HG03354 (cell line): ENCODE measurements around the gene IGF2R.
"Not testable (repeated sequence)": the region's sequence is repeated elsewhere in the genome, so short reads cannot be mapped to it uniquely, and the experiment has no call there.

Experiments used
- ATAC-seq: cut with Tn5 transposase; IDR thresholded peaks from one replicate; pipeline ENCODE4 v1.9.1; 2021; ENCODE audit warnings: mild to moderate bottlenecking; ENCODE audit not compliant: unreplicated experiment, poor library complexity, severe bottlenecking

IGF2R gene

DNA sequence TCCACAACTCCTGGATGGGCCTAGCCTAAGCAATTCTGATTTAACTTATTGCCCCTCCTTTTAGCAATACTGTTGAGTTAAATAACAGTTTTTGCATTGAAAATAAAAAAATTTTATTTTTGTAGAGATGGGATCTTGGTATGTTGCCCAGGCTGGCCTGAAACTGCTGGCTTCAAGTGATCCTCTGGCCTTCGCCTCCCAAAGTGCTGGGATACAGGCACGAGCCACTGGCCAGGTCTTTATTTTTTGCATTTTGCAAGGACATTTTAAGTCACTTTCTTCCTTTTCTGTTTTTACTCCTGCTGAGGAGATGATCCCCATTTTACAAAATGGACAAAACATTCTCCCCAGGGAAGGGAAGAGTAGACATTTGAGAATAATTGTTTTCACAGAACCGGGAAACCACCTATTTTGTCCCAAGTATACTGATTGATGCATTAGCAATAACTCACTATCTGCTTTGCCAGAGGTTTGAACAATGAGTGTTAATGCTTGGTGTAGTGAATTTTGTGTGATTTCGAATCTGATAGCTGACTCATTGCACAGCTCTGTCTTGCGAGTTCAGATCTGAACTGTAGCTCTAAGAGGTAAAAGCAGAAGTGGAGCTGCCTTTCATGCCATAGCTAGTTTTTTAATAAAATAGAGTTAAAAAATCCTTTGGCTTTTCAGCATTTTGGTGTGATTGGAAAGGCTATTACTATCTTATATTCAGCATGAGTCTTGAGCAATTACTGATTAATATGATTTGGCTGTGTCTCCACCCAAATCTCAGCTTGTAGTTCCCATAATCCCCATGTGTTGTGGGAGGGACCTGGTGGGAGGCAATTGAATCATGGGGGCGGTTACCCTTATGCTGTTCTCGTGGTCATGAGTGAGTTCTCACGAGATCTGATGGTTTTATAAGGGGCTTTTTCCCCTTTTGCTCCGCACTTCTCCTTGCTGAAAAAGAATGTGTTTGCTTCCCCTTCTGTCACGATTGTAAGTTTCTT is 20.9 kb downstream of the IGF2R start:
- ATAC-seq: peak; percentile 89

DNA sequence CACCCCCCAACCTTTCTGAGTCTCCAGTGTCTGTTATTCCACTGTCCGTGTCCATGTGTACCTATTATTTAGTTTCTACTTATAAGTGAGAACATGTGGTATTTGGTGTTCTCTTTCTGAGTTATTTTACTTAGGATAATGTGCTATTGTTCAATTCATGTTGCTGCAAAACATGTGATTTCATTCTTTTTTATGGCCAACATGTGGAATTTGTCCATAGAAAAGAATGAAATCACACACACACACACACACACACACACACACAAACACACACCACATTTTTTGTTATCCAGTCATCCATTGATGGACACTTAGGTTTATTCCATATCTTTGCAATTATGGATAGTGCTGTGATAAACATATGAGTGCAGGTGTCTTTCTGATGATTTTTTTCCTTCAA is 23.5 kb downstream of the IGF2R start:
- ATAC-seq: no peak

DNA sequence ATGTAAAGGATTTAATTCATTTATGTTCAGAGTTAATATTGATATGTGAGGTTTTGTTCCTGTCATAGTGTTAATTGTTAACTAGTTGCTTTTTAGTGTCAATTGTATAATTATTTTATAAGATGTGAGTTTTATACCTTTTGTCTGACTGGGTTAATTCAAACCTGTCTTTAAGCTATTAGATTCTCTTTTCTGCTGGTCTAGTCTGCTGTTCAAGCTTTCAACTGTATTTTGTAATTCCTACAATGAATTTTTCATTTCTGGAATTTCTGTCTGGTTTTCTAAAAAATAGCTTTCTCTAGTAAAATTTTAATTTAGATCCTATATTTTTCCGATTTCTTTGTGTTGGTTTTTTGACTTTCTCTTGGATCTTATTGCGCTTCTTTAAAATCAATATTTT is 26.5 kb downstream of the IGF2R start:
- no peak for ATAC-seq

- ATAC-seq: no peak
Measured at GRCh38 chr6:159996087-159996622, 27.3 kb downstream of the IGF2R start.

- no peak for ATAC-seq
Measured at GRCh38 chr6:159996626-159997497, 28.0 kb downstream of the IGF2R start.

DNA sequence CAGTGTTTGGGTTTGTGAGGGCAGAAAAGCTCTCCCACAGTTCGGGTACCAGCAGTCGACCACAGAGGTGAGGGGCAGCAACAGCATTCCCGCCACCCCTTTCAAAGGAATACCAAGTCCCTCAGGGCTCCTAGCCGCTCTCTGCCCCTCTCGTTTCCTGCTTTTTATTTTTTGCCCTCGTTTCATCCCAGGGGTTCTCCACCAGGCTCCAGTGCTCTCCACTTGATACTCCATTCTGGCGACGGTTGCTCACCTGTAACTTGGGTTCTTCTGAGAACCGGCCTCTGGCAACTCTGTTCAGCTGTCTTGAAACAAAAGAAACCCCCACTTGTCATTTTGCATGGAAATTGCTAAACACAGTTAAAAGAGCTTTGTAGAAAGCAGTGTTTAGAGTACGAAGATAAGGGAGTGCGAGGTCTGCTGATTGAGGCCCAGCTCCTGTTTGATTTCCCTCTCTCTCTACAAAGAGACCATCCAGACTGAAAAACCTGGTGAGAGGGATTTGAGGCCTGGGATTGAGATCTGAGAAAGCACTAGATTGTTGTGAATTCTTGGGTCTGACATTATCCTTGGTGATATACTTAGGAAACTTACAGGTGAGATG is 28.7 kb downstream of the IGF2R start:
- ATAC-seq: no peak

DNA sequence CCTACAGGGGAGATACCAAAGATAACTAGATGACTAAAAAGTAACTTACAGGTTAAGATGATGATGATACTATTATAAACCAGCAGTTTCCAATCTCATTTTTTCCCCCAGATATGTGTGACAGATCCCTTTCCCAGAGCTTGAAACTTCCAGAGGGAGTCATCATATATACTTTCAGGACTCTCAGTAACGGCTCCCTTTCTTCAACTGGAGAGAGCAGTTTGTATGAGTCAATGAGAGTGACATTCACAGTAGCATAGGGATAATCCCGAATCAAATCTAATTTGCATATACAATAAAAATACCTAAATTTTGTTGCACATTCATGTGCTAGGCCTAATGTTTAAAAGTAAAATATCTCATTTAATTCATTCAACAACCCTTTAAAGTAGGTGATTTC is 29.7 kb downstream of the IGF2R start:
- no peak for ATAC-seq

GRCh38 chr6:159999240-159999671 is 30.4 kb downstream of the IGF2R start:
- ATAC-seq: no peak

DNA sequence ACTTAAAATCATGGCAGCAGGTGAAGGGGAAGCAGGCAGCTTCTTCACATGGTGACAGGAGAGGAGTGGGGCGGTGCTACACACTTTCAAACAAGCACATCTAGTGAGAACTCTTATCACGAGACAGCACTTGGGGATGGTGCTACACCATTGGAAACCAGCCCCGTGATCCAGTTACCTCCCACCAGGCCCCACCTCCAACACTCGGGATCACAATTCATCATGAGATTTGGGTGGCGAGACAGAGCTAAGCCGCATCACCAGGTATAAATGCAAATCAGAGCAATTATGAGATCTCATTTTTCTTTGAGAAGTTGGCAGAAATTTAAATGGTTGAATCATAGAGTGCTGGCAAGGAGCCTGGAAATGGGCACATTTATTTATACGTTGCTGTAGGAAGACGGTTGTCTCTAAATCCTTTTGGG is 31.4 kb downstream of the IGF2R start:
- no peak for ATAC-seq

GRCh38 chr6:160000893-160001427 is 32.1 kb downstream of the IGF2R start:
- not testable (repeated sequence) for ATAC-seq

DNA sequence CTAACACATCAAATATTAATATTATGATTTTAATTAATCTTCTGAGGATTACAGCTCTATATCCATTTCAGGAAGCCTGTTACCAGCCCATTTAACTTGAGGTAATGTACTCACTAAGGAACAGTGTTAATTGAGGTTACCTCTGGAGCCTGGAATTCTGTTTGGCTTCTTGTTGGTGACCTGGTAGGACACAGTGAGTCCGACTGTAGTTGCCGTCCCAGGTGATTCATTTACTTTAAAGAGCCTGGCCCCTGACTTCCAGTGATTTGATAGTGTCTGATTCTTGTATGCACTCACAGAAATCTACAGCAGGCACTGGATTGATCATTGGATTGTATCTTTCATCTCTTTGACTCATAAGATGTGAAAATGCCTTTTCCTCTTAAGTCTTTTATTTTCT is 34.0 kb downstream of the IGF2R start:
- ATAC-seq: no peak

- no peak for ATAC-seq
Measured at GRCh38 chr6:160004018-160004417, 35.1 kb downstream of the IGF2R start.

DNA sequence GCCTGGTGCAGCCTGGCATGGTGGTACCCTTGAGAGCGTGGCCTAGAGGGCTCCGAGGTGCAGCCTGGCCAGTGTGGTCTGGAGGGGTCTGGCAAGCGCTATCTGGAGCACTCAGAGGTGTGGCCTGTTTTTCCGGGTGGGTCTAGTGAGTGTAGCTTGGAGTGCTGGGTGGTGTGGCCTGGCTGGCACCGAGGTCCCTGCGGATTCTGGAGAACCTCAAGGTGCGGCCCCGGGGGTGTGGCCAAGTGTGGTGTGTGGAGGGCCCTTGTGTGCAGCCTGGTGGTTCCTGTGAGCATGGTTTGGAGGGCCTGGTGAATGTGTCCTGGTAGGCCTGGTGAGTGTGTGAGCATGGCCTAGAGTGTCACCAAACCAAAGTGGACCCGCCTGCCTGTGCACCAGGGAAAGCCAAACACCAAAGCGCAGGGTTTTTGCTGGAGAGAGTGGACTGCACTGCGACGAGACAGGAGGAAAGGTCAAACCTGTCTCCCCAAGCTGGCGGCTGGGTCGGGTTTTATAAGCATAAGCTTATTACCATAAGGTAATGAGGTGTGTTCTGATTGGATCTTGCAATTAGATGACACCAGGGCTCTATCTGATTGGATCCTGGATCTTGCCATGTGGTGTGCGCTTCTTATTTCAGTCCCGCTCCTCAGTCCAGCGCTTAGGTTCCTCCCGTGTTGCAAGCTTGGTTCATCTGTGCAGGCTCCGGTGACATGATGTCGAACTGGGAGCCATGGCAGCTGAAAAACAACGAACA is 35.7 kb downstream of the IGF2R start:
- ATAC-seq: no peak

GRCh38 chr6:160005211-160005610 is 36.3 kb downstream of the IGF2R start:
- no peak for ATAC-seq

GRCh38 chr6:160005861-160006540 is 37.1 kb downstream of the IGF2R start:
- no peak for ATAC-seq

DNA sequence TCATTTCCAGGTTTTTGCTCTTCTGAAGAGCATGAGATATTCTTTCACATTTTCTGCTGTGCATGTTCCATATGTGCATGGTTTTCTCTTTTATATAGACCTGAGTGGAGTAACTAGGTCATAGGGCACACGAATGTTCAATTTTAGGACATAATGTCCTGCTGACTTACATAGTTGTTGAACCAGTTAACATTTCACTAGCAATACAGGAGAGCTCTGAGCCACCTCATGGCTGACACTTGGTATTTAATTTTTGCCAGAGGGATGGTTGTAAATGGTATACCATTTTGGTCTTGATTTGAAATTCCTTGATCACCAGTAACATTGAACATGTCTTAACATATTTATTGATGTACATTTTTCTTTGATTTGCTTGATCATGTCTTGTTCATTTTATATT is 38.3 kb downstream of the IGF2R start:
- no peak for ATAC-seq

GRCh38 chr6:160007611-160008010 is 38.7 kb downstream of the IGF2R start:
- ATAC-seq: no peak

DNA sequence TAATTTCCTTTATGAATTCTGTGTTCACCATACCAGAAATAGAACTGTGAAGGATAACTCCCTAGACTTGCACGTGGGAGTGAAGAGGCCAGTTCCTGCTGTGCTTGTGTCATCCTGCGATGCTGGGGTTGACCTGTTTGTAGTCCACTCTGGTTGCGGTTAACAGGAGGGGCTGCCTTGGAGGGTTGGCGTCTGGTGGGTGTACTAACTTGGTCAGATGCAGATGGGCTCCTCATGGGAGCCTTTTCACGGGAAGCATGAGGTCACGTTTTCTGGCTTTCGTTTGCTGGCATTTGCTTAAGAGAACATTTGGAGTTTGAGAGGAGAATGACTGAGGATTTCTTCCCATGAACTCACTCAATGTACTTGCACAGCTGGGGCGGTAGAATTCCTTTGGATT is 41.2 kb downstream of the IGF2R start:
- ATAC-seq: no peak
